HG02970 (cell line): Measurements from ENCODE around the gene KSR2.

Experiments
- ATAC-seq: cut with Tn5 transposase; IDR thresholded peaks from one replicate; pipeline ENCODE4 v1.9.1; 2021; ENCODE audit warnings: mild to moderate bottlenecking, moderate library complexity, moderate number of reproducible peaks; ENCODE audit not compliant: unreplicated experiment, low FRiP score

The KSR2 gene

DNA sequence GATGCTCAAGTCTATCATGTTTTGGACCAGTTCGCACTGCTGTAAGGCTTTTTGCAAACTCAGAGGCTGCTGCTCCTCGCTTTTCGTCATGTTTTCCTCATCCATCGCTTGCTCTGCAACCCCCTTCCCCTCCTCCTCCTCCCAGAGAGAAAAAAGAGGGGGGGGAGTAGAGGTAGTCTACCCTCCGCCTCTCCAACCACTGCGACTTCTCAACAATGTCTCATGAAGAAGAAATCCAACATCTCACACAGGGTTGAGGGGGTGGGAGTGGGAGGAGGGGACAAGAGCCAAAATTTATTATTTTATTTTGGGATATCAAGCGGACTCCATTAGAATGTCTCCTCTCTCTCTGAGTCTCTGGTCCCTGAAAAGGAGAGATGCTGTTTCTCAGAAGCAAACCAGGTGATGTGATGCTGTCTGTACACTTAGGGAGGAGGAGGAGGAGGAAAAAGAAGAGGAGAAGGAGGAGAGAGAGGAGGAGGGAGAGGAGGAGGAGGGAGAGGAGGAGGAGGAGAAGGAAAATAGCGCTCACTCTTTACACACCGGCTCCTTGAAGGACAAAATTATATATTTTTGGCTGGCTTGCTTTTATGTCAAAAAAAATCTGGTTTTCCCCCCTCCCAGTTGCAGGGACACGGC lies 520 bp downstream of the KSR2 start:
- ATAC-seq, result no peak

DNA sequence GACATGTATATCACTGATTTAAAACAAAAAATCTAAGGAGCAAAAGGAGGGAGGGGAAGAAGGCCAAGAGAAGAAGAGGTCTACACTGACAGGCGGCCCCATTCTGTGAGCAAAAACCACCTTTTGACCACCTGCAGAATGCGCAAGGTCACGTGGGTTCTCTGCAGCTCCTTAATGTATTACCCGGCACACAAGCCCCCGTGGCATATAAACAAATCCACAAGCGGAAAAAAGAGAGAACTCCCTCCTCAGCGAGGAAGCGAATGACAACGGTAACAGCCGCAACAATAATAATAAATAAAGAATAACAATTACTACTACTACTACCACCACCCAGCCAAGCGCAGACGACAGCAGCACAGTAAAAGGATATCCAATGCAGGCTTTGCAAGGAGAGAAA lies 1.3 kb downstream of the KSR2 start:
- ATAC-seq, result no peak

DNA sequence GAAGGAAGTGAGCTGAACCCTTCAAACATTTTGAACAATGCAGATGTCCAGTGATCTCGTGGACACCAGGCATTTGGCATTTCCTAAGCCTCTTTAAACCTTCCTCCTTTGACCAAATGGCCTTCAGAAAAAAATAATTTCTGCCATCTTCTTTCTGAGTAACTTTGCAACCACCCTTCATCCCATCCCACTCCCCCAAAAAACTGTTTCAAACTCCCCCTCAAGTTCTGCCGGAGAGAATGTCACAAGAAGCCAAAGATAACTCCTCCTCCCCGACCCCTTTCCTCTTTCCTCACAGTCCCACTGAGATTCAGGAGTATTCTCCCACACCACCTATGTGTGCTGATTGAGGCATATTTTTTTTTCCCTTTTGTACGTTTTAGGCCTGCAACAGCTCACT lies 1.7 kb downstream of the KSR2 start:
- ATAC-seq, result no peak

DNA sequence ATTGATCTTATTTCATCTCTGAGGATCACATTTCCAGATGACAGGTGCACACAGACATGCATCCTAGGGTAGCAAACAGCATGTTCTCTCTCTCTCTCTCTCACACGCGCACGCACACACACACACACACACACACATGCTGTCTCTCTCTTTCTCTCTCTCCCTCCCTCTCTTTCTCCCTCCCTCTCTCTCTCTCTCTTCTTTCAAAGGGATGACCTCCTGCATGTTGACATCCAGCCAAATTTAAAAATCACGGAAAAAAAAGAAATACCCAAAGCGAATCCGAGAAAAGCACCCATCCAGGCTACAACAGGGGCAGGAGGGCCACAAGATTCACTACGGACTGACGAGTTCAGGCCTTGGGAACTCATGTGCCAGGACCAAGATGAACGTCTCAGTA lies 2.3 kb downstream of the KSR2 start:
- ATAC-seq, result no peak

DNA sequence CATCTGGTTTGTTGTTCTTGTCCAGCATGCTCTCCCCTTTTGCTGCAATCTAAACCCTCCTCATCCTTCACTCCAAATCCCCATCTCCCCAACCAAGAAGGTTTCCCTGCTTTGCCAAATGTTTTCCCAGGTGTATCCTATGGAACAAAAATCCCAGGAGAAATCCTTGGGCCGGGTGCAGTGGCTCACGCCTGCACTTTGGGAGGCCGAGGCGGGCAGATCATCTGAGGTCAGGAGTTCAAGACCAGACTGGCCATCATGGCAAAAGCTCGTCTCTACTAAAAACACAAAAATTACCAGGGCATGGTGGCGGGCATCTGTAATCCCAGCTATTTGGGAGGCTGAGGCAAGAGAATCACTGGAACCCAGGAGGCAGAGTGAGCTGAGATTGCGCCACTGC lies 5.0 kb downstream of the KSR2 start:
- ATAC-seq, result no peak

DNA sequence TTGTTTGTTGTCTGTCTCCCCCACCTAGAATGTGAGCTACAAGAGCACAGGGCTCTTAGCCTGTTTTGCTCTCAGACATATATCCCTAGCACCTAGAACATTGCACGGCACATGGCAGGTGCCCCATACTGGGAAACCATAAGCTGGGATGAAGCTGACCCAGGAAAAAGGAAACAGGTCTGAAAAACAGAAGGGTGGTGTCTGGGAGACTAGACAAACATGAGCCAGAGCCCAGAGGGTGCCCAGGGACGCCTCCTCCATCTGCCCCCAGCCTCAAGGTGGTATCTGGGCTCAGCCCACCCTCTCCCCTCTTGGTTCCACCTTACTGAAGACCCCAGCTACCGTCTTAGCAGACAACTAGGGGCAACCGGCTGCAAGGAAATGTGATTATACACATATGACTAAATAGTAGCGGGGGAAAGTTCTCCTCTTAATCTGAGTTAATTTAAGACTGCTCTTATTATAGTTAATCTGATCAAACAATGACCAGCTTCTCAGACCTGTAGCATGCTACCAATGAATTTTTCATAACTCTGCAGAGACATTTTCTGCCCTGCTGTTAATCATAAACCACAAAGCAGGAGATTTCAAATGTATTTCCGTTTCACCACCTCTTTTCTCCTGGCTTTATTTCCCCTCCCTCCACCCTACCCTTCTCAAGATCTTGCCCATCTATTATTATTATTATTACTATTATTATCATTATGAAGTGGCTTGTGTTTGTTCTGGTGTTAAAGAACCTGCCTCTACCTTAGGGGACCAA lies 31.9 kb downstream of the KSR2 start:
- ATAC-seq, result no peak

DNA sequence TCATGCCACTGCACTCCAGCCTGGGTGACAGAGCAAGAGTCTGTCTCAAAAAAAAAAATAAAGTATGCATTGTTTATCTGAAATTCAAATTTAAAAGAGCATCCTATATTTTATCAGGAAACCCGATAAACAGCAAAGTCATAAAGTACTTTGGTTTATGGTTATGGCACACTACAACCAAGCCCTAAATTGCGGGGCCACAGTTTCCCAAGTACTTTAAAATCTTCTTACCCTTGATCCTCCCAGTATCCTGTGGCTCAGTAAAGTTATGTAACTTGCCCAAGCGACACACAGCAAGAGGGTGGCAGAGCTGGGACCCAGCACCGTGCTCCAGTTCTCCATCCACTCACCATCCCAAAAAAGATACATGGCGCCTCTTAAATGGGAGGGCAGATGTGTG lies 35.2 kb downstream of the KSR2 start:
- no peak for ATAC-seq

DNA sequence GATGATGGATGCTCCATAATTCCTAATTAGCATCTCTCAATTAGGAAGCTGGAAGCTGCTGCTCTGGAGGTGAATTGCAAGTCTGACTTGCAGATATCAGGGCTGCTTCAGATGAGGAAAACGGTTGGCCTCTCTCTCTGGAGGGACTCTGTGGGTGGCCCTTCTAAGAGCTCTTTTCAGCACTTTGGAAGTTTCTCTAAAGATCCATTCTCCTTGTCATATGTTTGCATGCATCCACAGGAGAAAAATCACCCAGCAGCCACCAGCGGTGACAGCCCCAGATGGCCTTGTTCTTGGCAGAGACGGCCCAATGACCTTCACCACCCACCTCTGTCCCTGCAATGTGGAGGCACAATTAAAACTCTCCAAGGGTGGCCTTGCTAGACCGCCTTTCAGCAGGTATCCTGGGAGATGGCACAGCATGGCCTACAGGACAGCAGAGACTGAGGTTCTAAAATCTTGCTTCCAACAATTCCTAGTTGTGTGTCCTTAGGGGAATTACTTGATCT lies 42.3 kb downstream of the KSR2 start:
- ATAC-seq, result no peak

DNA sequence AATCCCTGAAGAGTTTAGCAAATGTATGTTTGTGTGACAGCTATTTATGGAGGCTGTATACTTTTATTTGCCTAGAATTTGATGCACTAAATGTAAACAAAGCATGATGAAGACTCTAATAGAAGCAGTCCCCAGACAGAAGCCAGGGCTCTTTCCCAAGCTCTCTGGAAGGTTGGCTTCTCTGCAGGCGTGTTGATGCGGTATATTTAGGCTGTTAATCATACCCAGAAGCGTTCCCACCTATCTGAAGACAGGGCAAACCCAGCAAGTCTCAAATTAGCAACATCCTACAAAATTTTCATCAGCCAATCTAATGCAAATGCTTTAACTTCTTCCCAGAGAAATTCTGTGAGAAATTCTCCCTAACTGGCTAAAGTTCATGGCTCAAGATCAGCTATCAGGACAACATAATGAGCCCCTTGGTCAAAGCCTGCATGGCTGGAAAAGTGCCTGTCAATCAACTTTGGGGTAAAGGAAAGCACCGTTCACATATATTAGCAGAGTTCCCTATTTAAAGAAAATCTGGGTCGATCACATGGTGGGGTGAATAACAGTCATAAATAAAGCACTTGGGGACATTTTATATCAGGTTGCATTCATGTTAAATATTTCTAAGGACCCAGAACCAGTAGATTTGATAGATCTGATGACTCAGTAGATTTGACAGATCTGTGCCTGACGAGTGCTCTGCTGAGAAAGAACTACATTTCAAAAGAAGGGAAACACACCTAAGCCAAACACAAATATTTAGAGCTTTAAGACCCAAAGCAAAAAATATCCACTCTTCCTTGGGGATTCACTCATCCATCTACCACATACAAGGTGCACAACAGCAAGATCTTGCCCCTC lies 46.6 kb downstream of the KSR2 start:
- no peak for ATAC-seq

DNA sequence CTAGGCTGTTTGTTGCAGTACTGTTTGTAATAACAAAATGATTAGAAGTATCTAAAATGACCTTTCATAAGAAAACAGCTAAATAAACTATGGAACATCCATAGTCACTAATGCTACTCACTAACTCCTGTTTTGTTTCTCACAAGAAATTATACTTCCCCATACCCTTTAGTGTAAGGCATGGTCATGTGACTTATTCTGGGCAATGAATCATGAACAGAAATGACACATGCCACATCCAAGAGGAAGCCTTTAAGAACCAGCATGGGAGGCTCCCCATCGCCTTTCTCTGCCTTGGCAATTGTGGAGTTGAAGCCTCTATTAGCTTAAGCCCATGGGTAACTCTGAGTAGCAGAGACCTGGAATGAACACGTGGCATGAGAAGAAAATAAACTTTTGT lies 49.3 kb downstream of the KSR2 start:
- no peak for ATAC-seq

DNA sequence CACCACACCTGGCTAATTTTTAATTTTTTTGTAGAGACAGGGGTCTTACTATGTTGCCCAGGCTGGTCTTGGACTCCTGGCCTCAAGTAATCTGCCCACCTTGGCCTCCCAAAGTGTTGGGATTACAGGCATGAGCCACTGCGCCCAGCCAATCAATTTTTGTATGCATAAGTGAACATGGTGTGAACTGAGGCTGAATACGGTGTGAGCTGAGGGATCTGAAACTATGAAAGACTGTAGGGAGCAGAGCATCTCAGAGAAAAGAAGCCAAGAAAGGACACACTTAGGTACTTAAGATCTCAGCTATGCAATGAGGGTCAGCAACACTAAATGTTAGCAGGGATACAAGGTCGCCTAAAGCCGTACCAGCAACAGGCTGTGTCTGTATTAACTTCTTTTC lies 54.1 kb downstream of the KSR2 start:
- no peak for ATAC-seq

DNA sequence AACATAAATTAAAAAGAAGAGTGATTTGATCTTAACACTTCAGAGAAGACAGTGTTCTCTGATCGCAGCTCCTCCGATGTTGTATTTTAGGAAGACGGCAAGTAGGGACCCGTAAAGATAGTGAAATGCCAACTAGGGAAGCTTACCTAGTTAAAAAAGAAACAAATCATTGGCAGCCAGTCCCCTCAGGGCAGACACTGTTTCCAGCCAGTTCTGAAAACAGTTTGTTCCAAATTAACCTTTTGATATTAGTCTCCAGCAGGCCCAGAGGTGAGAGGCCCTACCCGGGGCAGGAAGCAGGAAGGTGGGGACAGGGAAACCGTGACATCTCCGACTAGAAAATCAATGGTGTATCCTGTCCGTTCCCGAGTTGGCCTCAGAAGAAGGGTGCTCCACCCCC lies 56.0 kb downstream of the KSR2 start:
- no peak for ATAC-seq

DNA sequence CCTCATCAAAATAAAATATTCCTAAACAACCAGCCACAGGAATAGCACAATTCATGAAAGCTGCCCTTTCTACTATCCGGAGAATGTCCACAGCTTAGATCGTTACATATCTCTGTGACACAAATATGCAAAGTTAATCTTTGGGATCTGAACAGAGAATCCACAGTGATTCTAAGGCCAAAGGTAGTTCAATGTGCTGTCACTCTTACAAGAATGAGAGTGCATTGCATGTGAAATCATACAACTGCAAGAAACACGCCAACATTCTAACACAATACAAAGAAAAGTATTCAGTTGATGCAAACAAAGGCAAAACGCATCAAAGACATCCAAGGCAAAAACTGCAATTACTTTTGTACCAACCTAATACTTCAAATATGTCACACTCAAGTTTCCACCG lies 60.4 kb downstream of the KSR2 start:
- no peak for ATAC-seq

DNA sequence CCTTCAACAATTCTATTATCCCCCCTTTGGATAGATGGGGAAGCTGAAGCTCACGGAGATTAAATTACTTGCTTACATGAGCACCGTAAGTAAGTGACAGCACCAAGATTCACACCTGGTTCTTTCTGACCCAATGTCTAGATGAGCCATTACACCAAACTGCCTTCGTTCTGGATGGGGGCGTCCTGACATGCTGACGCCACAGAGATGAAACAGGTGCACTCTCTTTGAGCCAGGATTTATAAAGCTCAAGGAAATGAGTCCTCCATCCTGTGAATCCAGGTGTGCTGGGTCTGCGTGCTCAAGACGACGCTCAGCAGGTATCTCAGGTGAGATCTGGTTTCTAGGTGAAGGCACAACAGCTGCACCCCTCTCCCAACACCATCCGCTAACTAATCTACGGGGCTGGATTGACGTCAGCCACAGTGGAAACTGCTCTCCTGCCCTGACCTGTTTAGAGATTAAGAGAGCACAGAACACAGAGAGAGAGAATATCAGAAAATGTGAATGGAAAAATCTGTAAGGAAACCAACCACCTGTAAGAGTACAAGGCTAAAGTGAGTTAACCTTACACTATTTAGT lies 61.6 kb downstream of the KSR2 start:
- ATAC-seq, result no peak

DNA sequence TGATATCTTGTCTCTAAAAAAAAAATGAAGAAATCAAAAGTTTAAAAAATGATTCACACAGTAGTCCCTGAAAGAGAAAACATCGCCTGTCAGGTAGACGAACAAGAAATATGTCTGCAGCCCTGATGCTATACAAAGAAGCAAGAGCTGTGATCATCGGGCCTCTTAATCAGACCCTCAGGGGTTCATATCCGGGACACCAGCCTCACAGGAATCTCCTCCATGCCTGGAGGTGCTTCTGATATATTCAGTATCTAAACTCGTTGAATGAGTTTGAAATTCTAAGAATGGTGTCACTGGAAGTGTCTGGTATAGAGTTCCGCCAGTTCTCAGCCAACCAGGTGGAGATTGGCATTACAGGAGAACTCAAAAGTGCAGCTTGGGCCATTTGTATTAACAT lies 64.7 kb downstream of the KSR2 start:
- no peak for ATAC-seq

DNA sequence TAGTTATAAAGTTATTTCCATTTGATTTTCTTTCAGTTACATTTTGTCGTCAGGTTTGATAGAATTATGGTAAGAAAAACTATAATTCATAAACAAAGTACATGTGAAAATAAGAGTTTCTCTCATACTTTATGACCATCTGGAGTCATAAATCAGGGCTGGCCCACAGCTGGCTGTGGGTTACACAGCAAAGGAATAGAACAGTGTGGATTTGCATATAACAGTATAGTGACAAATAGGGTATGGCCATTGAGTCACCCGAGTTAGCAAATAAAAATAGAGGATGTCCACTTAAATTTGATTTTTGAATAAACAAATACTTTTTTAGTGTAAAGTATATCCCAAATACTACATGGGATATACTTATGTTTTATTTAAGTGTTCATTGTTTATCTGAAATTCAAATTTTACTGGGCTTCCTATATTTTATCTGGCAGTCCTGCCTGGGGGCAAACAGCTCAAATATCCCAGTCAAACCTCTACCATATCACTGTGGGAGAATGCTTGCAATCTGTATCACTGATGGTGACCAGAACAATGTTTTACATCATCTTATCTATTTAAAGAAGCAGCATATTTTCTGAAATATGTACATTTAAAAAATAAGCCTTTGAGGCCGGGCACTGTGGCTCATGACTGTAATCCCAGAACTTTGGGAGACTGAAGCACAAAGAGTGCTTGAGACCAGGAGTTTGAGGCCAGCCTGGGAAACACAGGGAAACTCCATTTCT lies 65.5 kb downstream of the KSR2 start:
- ATAC-seq, result no peak

DNA sequence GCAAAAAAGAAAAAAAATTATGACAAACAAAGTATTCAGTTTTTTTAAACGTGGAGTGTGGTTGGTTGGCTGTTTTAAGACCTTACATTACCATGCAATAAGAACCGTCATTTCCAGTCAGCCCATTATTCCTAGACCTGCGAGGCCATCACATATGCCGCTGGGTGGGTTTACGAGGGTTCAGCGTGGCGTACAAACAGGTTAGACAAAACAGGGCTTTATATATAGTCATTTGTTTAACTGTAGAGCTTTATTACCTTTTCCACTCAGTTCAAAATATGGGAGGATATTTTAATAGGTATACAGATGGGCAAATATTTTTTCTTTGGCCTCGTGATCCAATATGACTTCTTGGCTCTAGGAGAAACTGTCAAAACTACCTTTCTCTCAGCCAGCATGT lies 67.2 kb downstream of the KSR2 start:
- no peak for ATAC-seq

DNA sequence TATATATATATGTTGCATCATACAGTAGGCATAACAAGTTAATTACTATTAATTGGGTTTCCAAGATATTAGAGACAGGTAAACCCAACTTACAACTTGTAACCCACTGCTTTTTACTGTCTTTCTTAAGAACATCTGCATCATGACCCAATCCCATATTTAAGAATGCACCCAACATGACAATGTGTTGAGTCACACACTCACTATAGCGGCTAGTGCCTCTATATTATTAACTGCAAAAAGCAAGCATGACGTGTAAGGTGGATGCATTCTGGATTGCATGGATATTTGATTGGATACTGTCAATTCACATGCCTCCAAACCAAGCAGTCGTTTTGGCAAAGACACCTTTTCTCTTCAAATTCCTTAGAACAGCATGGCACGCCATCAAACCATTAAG lies 68.2 kb downstream of the KSR2 start:
- ATAC-seq, result no peak

DNA sequence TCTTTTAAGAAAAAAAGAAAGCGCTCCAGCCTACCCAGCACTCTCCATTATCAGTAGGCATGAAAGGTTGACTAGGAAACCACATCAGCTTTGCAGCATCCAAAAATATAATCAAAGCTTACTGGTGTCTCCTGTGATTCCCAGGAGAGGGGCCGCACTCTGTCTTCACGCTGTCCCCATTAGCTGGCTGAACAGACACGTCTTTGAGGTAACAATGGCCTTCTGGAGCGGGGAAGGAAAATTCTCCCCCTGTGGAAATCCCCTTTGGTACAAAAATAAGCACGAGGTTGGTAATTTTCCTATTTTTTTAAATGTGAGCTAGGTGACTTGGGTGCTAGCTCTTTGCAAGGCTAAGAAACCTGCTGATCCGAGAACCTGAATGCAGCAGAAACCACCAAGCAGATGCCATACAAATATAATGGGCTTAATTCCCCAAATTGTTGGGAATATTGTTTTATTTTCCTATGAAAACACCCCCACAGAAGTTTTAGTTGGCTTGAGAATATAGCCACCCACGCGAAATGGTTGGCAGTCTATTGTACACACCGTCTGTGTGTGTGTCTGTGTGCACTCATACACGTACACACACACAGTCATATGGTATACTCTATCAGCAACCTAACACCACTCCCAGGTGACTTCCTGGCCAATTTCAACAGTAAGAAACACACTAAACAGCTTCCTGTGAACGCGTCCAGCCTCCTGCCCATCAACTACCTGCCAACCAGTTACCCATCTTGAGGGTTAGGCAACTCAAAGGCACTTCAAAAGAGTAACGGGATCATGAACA lies 71.2 kb downstream of the KSR2 start:
- ATAC-seq, result no peak

DNA sequence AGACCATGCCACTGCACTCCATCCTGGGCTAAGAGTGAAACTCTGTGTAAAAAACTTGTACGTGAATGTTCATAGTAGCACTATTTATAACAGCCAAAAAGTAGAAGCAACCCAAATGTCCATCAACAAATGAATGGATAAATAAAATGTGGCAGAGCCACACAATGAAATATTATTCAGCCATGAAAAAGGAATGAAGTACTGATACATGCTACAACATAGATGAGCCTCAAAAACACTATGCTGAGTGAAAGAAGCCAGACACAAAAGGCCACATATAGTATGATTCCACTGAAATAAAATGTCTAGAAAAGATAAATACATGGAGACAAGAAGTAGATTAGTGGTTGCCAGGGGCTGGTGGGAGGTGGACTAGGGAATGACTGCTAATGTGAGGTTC lies 72.8 kb downstream of the KSR2 start:
- ATAC-seq, result no peak
